H4 (cell line): ENCODE data around the gene PRRT3. TPM values are rescaled to one million over a fixed set of nuclear protein-coding genes. Genes with fewer than 3 reads are reported as not detected.
"Not testable (repeated sequence)": the region's sequence is repeated elsewhere in the genome, so short reads cannot be mapped to it uniquely, and the experiment has no call there.

ENCODE experiments used
- DNase-seq: peaks from one replicate; pipeline ENCODE4 v3.0.0-alpha.2; 2015; ENCODE audit warnings: low spot score
- total RNA-seq: library from RNA; depleted of rRNA; stranded (reverse); fragments of >200 nt; shearing (Covaris generic); gene quantifications from 2 replicates; pipeline ENCODE4 v1.2.3, GENCODE V29; 2014

PRRT3 gene
- total RNA-seq, 1 experiment from 2014 or later = 3.4 TPM

DNA sequence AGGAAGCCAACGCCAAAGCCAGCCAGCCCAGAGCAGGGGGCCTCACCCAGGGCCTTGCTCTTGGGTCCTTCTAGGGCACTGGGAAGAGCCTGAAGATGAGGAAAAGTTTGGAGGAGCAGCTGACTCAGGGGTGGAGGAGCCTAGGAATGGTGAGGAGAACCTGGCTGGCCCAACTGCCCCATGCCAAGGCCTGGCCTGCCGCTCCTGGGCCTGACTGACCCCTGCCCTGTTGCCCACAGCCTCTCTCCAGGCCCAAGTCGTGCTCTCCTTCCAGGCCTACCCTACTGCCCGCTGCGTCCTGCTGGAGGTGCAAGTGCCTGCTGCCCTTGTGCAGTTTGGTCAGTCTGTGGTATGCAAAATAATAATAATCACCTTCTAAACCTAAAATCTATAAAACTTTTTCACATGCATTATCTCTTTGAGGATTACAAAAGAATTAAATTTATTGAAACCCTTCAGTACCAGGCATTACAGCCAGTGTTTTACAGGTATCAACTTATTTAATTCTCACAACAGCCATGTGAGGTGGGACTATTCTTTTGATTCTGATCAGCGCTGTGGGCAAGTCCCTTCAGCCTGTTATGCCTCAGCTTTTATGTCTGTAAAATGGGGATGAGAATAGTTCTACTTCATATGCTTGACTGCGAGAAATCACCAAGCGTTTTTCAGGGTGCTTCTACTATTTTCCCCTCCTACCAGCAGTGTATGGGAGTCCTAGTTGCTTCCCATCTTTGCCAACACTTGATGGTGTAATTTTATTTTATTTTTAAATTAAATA, 33.8 kb downstream of the PRRT3 start:
- no peak for DNase-seq

DNA sequence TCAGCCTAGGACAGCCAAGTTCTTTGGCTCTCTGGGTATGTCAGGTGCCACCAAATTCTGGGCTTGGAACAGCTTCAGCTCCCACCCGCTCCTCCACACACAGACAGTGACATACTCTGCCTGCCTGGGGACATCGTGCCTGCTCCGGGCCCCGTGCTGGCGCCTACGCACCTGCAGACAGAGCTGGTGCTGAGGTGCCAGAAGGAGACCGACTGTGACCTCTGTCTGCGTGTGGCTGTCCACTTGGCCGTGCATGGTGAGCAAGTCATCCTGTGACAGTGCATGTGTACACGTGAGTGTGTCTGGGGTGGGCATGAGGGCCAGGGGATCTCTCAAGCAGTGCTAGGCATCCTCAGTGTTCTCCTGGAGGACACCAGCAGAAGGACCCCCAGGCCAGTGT, 34.4 kb downstream of the PRRT3 start:
- no peak for DNase-seq

DNA sequence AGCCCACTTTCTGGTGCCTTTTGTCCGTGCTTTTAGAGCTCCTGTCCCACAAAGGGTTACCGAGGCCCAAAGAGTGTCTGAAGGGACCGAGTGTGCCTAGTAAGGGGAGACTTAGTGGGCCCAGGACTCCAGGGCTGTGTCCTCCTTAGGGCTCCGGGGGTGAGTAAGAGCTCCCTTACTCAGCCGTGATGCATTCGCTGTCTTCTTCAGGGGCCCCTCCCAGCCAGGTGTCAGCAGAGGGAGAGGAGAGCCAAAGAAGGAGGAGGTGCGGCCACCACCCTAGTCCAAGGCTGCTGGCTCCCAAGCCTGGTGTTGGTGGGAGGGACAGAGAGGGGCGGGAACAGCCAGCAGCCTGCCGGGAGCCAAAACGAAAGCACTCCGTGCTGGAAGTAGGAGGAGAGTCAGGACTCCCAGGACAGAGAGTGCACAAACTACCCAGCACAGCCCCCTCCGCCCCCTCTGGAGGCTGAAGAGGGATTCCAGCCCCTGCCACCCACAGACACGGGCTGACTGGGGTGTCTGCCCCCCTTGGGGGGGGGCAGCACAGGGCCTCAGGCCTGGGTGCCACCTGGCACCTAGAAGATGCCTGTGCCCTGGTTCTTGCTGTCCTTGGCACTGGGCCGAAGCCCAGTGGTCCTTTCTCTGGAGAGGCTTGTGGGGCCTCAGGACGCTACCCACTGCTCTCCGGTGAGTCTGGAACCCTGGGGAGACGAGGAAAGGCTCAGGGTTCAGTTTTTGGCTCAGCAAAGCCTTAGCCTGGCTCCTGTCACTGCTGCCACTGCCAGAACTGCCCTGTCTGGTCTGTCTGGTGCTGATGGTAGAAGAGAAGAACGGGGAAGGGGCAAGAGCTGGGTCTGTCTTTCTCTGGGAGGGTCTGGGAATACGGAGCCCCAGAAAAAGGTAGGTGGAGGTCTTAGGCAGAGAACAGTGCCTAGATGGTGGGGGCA, 35.2 kb downstream of the PRRT3 start, which contains the start of gene IL17RC:
Gene IL17RC (plus strand): TSS at position 365 of the 947 bp plus-strand sequence. CDS start 218 bp downstream, at position 583.
- peak; percentile 85 for DNase-seq

DNA sequence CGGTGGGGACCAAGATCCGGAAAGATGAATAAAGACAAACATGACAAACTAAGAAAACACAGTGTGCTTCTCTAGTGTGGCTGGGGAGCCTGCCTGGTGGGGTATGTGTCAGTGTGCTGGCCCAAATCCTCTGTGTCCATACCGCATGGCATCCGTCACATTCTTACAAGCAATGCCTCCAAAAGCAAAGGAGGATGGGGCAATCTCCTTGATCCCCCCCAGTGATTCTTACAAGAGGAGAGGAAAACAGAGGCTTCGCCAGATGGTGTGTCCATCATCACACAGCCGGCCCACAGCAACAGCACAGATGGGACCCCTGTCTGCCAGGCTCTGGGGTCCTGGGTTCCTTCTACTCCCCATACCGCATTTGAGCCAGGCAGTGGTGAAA, 35.9 kb downstream of the PRRT3 start:
- DNase-seq = no peak

DNA sequence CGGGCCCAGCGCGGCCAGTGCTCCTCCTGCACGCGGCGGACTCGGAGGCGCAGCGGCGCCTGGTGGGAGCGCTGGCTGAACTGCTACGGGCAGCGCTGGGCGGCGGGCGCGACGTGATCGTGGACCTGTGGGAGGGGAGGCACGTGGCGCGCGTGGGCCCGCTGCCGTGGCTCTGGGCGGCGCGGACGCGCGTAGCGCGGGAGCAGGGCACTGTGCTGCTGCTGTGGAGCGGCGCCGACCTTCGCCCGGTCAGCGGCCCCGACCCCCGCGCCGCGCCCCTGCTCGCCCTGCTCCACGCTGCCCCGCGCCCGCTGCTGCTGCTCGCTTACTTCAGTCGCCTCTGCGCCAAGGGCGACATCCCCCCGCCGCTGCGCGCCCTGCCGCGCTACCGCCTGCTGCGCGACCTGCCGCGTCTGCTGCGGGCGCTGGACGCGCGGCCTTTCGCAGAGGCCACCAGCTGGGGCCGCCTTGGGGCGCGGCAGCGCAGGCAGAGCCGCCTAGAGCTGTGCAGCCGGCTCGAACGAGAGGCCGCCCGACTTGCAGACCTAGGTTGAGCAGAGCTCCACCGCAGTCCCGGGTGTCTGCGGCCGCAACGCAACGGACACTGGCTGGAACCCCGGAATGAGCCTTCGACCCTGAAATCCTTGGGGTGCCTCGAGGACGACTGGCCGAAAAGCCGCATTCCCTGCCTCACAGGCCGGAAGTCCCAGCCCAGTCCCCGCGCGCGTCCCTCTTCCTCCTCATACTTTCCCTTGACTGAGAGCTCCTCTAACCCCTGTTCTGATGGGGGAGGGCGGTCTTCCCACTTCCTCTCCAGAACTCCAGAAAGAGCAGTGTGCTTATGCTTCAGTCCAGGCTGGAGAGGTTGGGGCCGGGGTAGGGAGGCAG, 36.7 kb downstream of the PRRT3 start:
- DNase-seq = no peak

DNA sequence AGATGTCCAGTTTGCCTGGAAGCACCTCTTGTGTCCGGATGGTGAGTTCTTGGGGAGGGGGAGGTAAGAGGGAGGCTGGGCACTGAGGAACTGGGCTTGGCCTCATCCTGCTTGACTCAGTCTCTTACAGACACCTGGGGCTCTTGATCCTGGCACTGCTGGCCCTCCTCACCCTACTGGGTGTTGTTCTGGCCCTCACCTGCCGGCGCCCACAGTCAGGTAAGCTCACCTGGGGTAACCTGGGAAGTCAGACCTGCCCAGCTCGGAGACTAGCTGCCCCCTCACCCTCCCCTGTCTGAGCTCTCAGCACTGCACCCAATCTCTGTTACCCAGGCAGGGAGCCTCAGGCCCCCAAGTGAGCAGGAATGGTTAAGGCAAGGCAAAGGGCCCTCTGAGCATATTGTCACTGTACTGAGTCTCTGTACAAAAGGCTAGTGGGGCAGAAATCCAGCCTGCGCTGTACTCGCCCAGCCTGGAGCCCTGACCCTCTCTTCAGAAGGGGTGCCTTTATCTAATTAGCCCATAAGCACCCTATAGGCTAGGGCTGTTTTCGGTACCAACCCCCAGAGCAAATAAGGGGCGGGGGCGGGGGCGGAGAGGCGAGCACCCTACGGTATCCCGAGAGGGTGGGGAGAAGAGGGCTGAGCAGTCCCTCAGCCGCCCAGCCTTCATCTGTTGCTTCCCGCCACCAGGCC, 37.5 kb downstream of the PRRT3 start:
- no peak for DNase-seq

DNA sequence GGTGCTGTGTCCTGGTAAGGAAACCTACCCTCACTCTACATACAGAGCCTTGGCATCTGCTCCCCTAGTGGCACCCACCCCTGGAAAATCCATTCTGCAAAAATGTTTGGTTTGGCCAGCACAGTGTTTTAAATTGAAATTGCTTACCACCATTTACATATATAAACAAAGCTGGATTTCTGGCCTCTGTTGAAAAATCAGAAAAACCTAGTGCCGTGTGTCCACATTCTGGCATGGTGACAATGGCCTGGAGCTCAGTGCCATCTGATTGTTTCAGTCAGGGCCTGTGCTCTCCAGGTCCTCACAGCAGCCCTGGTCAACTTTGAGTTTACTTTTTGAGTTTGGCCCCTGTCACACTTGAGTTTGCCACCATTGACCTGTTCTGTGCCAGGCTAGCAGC, 38.2 kb downstream of the PRRT3 start:
- no peak for DNase-seq

DNA sequence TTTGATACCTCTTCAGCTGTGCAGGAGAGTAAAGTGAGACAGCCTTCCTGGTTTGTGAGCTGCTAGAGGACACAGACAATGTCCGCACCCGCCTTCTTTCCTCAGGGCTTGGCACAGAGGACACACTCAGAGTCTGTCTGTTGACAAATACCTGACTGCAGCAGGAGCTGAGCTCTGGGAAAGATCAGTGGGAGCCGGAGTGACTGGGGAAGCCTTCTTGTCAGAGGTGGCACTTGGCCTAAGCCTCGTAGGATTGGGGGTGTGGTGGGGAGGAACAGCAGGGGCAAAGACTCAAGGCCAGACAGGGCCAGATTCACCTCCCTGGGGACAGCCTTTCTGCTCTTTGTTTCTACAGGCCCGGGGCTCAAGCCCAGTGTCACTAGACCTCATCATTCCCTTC, 38.6 kb downstream of the PRRT3 start:
- DNase-seq = no peak

DNA sequence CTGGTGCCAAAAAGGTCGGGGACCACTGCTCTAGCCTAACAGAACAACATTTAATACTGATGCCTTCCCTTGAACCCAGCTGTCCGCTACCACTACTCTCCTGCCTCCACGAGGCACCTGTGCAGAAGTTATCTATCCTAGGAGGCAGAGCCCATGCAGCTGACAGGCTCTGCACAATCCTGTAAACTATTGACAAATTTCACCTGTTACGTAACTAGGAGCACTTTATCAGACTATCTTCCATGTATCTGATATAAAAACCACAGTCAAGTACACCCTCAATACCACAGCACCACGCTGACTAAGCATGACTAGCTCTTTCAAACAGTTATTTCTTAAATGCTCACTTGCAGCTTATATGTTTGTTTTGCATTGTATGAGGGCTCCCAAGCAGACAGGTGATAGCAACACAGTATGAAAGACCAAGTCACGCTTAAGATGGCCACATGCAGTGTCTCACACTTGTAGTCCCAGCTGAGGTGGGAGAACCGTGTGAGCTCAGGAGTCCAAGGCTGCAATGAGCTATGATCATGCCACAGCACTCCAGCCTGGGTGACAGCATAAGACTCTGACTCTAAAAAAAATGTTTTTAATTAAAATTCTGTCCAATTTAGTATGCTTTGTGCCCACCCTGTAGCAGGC, 39.8 kb downstream of the PRRT3 start:
- DNase-seq = no peak

DNA sequence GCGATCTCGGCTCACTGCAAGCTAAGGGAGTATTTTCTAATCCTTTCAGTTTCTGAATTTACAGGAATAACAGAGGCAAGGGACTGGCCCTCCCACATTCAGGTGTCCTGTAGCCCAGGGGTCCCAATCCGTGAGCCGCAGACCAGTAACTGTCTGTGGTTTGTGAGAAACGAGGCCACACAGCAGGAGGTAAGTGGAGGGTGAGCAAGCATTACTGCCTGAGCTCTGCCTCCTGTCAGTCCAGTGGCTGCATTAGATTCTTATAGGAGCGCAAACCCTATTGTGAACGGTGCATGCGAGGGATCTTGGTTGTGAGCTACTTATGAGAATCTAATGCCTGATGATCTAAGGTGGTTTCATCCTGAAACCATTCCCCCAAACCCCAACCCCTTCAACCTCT, 40.3 kb downstream of the PRRT3 start:
- DNase-seq = no peak

DNA sequence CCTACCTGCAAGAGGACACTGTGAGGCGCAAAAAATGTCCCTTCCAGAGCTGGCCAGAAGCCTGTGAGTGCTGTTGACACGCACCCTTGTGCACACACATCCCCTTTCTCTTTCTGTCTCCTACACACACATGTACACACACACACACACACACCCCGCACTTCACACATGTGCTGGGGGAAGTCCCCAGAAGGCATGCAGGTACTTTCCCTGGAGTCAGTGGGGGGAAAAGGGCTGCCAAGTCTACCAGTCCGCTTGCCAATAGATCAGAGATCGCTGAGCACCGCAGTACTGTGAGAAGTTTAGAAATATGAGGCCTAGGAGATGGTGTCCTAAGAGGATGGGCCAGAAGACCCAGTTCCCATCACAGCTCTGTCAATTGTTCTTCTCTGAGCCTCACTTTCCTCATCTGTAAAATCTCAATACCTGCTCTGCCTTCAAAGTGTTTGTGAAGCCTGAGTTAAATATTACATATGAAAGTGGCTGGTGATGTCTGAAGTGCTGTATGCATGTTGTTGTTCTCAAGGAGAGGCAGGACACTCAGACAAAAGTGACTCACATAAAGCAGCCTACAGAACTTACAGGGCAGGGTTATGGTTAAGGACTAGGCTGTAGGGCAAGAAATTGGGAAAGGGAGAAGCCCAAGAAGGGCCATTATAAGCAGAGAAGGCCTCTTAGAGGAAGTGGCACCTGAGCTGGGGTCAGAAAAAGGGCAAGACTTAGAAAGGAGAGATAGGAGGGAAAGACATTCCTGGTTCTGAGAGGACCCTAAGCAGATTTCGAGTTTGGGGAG, 42.8 kb downstream of the PRRT3 start:
- DNase-seq = no peak

DNA sequence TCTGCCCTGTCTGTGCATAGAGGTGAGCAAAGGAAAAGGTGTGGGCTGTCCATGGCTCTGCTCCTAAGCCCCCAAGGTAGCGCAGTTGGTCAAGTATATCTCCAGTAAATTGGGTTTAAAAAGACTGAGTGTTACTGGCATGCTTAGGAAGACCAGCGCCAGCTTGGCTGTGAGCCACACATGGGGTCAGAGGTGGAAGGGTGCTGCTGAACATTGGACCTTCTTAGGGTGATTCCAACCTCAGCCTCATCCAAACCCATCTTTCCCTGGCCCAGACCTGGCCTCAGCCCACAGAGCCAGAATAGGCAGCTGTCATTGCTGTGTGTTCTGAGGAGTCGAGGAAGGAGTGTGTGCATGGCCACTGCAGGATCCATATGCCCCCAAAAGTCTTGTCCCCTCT, 43.9 kb downstream of the PRRT3 start:
- no peak for DNase-seq

DNA sequence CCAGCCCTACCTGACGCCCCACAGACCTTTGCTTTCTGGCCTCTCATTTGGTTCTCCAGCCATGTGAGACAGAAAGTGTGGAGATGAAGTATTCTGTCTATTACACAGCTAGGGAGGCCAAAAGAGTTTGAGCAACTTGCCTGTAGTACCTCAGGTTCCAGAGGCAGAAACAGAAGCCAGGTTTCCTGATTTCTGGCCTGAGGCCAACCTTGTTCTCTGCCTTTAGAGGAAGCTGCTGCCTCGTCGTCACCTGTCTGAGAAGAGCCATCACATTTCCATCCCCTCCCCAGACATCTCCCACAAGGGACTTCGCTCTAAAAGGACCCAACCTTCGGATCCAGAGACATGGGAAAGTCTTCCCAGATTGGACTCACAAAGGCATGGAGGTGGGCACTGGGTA, 45.7 kb downstream of the PRRT3 start:
- DNase-seq = no peak

DNA sequence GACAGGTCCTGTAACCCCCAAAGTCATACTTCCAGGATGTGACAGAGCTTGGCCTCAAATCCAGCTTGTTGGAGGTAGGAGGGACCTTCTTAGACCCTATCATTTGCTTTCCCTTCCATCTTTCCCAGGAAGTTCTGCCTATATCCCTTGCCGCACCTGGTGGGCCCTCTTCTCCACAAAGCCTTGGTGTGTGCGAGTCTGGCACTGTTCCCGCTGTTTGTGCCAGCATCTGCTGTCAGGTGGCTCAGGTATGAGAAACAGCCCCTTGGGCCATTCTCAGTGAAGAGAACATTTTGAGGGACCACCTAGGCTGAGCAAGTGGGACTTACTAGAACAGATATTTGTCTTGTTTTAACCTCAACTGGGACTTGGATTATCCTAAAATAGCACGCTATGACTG, 48.3 kb downstream of the PRRT3 start:
- no peak for DNase-seq

DNA sequence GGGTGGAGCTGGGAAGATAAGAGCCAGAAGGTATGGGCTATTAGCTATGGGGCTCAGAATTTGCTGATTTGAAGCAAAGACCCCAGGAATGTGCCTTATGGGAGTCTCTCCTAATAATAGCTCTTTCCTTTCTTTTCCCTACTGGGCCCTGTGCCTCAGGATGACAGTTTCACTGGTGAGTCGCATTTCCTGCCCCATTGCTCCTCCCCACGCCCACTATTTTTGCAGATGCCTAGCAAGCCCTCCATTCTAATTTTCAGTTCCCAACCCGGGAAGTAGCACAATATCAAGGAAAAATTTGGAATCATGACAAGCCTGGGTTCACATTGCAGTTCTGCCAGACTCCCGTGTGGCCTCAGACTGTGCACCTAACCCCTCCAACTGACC, 49.0 kb downstream of the PRRT3 start:
- no peak for DNase-seq

DNA sequence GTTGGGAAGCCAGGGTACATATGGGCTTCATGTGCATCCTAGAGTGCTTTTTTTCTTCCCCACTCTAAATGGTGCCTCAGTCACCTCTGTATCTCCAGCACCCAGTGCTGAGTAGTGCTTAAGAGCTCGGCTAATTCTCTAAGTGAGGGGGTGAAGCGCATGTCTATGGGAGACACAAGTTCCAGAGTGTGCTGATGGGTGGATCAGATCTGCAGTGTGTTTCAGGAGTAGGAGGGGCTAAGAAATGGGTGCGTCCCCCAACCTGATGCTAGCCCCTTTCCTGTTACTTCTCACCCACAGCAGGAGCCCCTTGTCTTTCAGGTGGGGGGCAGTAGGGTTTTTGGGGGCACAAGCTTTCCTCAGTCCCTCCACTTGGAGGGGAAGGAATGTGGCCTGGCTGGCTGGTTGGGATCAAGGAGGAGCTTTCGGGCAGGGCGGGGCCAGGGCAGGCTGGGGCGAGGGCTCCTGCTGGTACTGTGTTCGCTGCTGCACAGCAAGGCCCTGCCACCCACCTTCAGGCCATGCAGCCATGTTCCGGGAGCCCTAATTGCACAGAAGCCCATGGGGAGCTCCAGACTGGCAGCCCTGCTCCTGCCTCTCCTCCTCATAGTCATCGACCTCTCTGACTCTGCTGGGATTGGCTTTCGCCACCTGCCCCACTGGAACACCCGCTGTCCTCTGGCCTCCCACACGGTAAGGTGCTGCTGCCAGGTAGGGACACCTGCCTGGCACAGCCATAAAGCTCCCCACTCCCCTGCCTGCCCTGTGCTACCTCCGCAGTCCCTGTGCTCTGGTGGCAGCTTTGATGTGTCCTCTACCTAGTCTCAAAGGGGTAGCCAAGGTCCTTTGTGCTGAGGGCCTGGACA, 49.6 kb downstream of the PRRT3 start, which contains the start of gene IL17RE:
Gene IL17RE (plus strand): TSS at position 477 of the 866 bp plus-strand sequence. CDS start 85 bp downstream, at position 562.
- DNase-seq = no peak

DNA sequence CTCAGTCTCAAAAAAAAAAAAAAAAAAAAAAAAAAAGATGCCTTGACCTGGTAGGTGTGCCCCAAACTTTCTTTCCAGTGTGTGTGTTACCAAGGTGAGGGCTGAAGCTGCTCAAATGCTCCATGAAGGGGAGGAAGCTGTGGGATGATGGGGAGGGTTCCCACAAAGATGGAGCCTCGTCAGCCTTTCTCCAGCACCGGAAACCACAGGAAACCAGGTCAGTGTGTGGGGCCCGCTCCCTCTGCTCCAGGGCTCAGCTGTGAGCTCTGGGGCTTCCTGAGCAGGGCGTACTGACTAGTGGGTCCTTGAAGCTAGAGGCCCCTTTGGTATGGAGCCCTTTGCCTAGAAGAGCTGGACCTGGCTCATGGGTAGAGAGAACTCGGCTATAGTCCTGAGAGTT, 50.2 kb downstream of the PRRT3 start:
- DNase-seq = no peak

DNA sequence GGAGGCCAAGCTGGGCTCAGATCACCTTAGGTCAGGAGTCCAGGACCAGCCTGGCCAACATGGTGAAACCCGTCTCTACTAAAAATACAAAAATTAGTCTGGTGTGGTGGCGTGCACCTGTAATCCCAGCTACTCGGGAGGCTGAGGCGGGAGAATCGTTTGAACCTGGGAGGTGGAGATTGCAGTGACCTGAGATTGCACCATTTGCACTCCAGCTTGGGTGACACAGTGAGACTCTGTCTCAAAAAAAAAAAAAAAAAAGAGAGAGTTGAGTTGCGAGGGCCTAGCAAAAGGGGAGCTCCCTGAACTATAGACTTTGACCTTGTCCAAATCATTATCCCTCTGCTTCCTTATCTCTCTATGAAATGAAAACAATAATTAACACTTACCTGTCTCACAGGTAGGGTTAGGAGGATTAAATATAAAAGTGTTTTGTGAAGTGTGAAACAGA, 51.2 kb downstream of the PRRT3 start:
- not testable (repeated sequence) for DNase-seq
